ENCODE results near the gene RC3H1. TPM values are rescaled to one million over a fixed set of nuclear protein-coding genes. Genes with fewer than 3 reads are reported as not detected.

Gene RC3H1
- total RNA-seq, 1 experiment from 2014 or later, result 42.1 TPM

GRCh38 chr1:174041369-174041768 lies 19.2 kb upstream of the RC3H1 start:
- DNase-seq, result no peak
- no TSS peak for BruUV-seq (replicated peaks)
- peaks cover 10% of the 10 kb centered on the region for H3K4me1 Mint-ChIP-seq (ENCODE audit: low read depth, unreplicated experiment)
- intact Hi-C loops (cut with micrococcal nuclease; ENCODE audit: unreplicated experiment), result no loop called here
- no peak overlapping the region for H3K4me3 Mint-ChIP-seq (ENCODE audit: low read depth, unreplicated experiment)
- CTCF ChIA-PET, result interaction anchor here (0.7 kb wide), 1 partner anchor 57 kb away, joined by 3 read pairs; no protein-coding TSS in a partner anchor
- no peaks in the 10 kb centered on the region for H3K36me3 Mint-ChIP-seq (ENCODE audit: insufficient read depth, unreplicated experiment)
- H3K27ac Mint-ChIP-seq (ENCODE audit: unreplicated experiment), result no peak overlapping the region
- H3K27me3 Mint-ChIP-seq (ENCODE audit: unreplicated experiment), result no peaks in the 10 kb centered on the region
- no peaks in the 10 kb centered on the region for H3K9me3 Mint-ChIP-seq (ENCODE audit: low read depth, unreplicated experiment)
- TF ChIP-seq CTCF (IDR thresholded peaks at IDR 0.05; ENCODE audit: unreplicated experiment), result no peak

GRCh38 chr1:174040387-174040786 lies 18.2 kb upstream of the RC3H1 start:
- peak; percentile 69 for DNase-seq
- no peak overlapping the region for H3K27ac Mint-ChIP-seq (ENCODE audit: unreplicated experiment)
- BruUV-seq (replicated peaks), result no TSS peak
- CTCF ChIA-PET, result interaction anchor here (0.6 to 1.4 kb wide), 4 partner anchors 8 to 18 kb away, joined by 3 to 9 read pairs (median 4); partner anchors contain the start of gene RC3H1
- no peaks in the 10 kb centered on the region for H3K27me3 Mint-ChIP-seq (ENCODE audit: unreplicated experiment)
- peaks cover 10% of the 10 kb centered on the region for H3K4me1 Mint-ChIP-seq (ENCODE audit: low read depth, unreplicated experiment)
- intact Hi-C loops (cut with micrococcal nuclease; ENCODE audit: unreplicated experiment), result no loop called here
- no peaks in the 10 kb centered on the region for H3K36me3 Mint-ChIP-seq (ENCODE audit: insufficient read depth, unreplicated experiment)
- H3K4me3 Mint-ChIP-seq (ENCODE audit: low read depth, unreplicated experiment), result no peak overlapping the region
- no peaks in the 10 kb centered on the region for H3K9me3 Mint-ChIP-seq (ENCODE audit: low read depth, unreplicated experiment)
- TF ChIP-seq CTCF (IDR thresholded peaks at IDR 0.05; ENCODE audit: unreplicated experiment), result no peak

GRCh38 chr1:174039027-174039426 lies 16.9 kb upstream of the RC3H1 start:
- no peak overlapping the region for H3K4me3 Mint-ChIP-seq (ENCODE audit: low read depth, unreplicated experiment)
- intact Hi-C loops (cut with micrococcal nuclease; ENCODE audit: unreplicated experiment), result no loop called here
- H3K27ac Mint-ChIP-seq (ENCODE audit: unreplicated experiment), result no peak overlapping the region
- TF ChIP-seq CTCF (IDR thresholded peaks at IDR 0.05; ENCODE audit: unreplicated experiment), result no peak
- CTCF ChIA-PET, result interaction anchor here (1.4 kb wide), 1 partner anchor 10 kb away, joined by 4 read pairs; no protein-coding TSS in a partner anchor
- H3K36me3 Mint-ChIP-seq (ENCODE audit: insufficient read depth, unreplicated experiment), result no peaks in the 10 kb centered on the region
- no TSS peak for BruUV-seq (replicated peaks)
- peaks cover 10% of the 10 kb centered on the region for H3K4me1 Mint-ChIP-seq (ENCODE audit: low read depth, unreplicated experiment)
- DNase-seq, result no peak
- H3K9me3 Mint-ChIP-seq (ENCODE audit: low read depth, unreplicated experiment), result no peaks in the 10 kb centered on the region
- H3K27me3 Mint-ChIP-seq (ENCODE audit: unreplicated experiment), result no peaks in the 10 kb centered on the region

- intact Hi-C loops (cut with micrococcal nuclease; ENCODE audit: unreplicated experiment), result no loop called here
- Mint-ChIP-seq H3K4me1 (ENCODE audit: low read depth, unreplicated experiment) (peaks cover 10% of the 10 kb centered on the region), H3K9me3 (ENCODE audit: low read depth, unreplicated experiment) (no peaks in the 10 kb centered on the region), H3K27ac (ENCODE audit: unreplicated experiment) (no peak overlapping the region), H3K4me3 (ENCODE audit: low read depth, unreplicated experiment) (no peak overlapping the region), H3K27me3 (ENCODE audit: unreplicated experiment) (no peaks in the 10 kb centered on the region), H3K36me3 (ENCODE audit: insufficient read depth, unreplicated experiment) (no peaks in the 10 kb centered on the region)
- CTCF ChIA-PET, result no interaction called here
- DNase-seq, result no peak
- TF ChIP-seq CTCF (IDR thresholded peaks at IDR 0.05; ENCODE audit: unreplicated experiment), result no peak
- no TSS peak for BruUV-seq (replicated peaks)
Measured at GRCh38 chr1:174036798-174037197, 14.6 kb upstream of the RC3H1 start.
